Measurements from ENCODE around the gene ATP2B2.
"Not testable (repeated sequence)": the region's sequence is repeated elsewhere in the genome, so short reads cannot be mapped to it uniquely, and the experiment has no call there.

Gene ATP2B2

GRCh38 chr3:10317311-10317960, 187.9 kb downstream of the ATP2B2 start:
- no peak for DNase-seq

GRCh38 chr3:10315771-10316344, 189.5 kb downstream of the ATP2B2 start:
- no peak for DNase-seq

- DNase-seq = no peak
Observed at GRCh38 chr3:10315101-10315500, 190.3 kb downstream of the ATP2B2 start.

- DNase-seq = no peak
Observed at GRCh38 chr3:10312861-10313260, 192.5 kb downstream of the ATP2B2 start.

- DNase-seq = no peak
Observed at GRCh38 chr3:10312391-10312790, 193.0 kb downstream of the ATP2B2 start.

- no peak for DNase-seq
Observed at GRCh38 chr3:10311710-10312109, 193.7 kb downstream of the ATP2B2 start.

GRCh38 chr3:10310578-10310977, 194.8 kb downstream of the ATP2B2 start:
- DNase-seq = no peak

- DNase-seq = no peak
Observed at GRCh38 chr3:10309736-10310135, 195.7 kb downstream of the ATP2B2 start.

- DNase-seq = no peak
Observed at GRCh38 chr3:10308678-10309077, 196.7 kb downstream of the ATP2B2 start.

- DNase-seq = no peak
Observed at GRCh38 chr3:10306156-10306555, 199.2 kb downstream of the ATP2B2 start.

GRCh38 chr3:10305331-10305902, 200.0 kb downstream of the ATP2B2 start:
- DNase-seq = no peak

GRCh38 chr3:10304905-10305304, 200.5 kb downstream of the ATP2B2 start:
- no peak for DNase-seq

GRCh38 chr3:10303785-10304184, 201.6 kb downstream of the ATP2B2 start:
- no peak for DNase-seq

- DNase-seq = no peak
Observed at GRCh38 chr3:10303105-10303504, 202.3 kb downstream of the ATP2B2 start.

GRCh38 chr3:10300087-10300486, 205.3 kb downstream of the ATP2B2 start:
- no peak for DNase-seq

GRCh38 chr3:10299679-10300078, 205.7 kb downstream of the ATP2B2 start:
- DNase-seq = no peak

GRCh38 chr3:10299175-10299574, 206.2 kb downstream of the ATP2B2 start:
- DNase-seq = no peak

GRCh38 chr3:10298064-10298463, 207.3 kb downstream of the ATP2B2 start:
- DNase-seq = not testable (repeated sequence)

GRCh38 chr3:10294030-10294586, 211.3 kb downstream of the ATP2B2 start:
- no peak for DNase-seq

GRCh38 chr3:10292505-10293419, 212.6 kb downstream of the ATP2B2 start, which contains the start of gene GHRL:
Gene GHRL, minus strand, starts transcription at chr3:10292947. Its CDS starts 2,767 bp downstream, at chr3:10290180.
- no peak for DNase-seq

GRCh38 chr3:10291641-10292040, 213.7 kb downstream of the ATP2B2 start:
- DNase-seq = no peak

GRCh38 chr3:10290481-10291176, 214.8 kb downstream of the ATP2B2 start:
- DNase-seq = no peak
